Suprapubic skin (tissue), 4 donors: ENCODE measurements around the gene RFC2.

Experiments
- CTCF ChIP-seq, 2 donors: fragments of 200-600 bp in 1 of 2; fragments of 450-650 bp in 1 of 2; sonication (generic) in 1 of 2; IDR thresholded peaks; one replicate each; pipeline ENCODE4 v1.5.1; 2016 to 2019; ENCODE audit warnings: antibody characterized with exemption in 2 of 2, mild to moderate bottlenecking in 1 of 2, moderate library complexity in 1 of 2
- POLR2A ChIP-seq, 2 donors: fragments of 450-650 bp; IDR thresholded peaks; one replicate each; pipeline ENCODE4 v1.6.1; 2017; ENCODE audit warnings: antibody characterized with exemption in 2 of 2, mild to moderate bottlenecking in 2 of 2, moderate library complexity in 2 of 2
- POLR2AphosphoS5 ChIP-seq, 3 donors: sonication (generic); formaldehyde crosslinking; IDR thresholded peaks; one replicate each; pipeline ENCODE4 v1.6.1; 2017; ENCODE audit warnings: antibody characterized with exemption in 3 of 3

- no peak for TF ChIP-seq CTCF (IDR thresholded peaks at IDR 0.05)
- TF ChIP-seq POLR2A (IDR thresholded peaks at IDR 0.05), result no peak
- no peak for TF ChIP-seq POLR2AphosphoS5 (IDR thresholded peaks at IDR 0.05)
Observed at GRCh38 chr7:74256491-74257408, 2.6 kb upstream of the RFC2 start.
